Stimulated activated CD8-positive, alpha-beta memory T cell treated with anti-CD3 and anti-CD28 coated beads, Interleukin-4, amount 100 ng/mL, for 1 hour (primary cell): ENCODE results near the gene GPR35.
A peak's percentile ranks its signal among the peaks of the same experiment; 100 is the strongest.

Source experiments
- DNase-seq, 2 donors: peaks; one replicate each; pipeline ENCODE4 v3.0.0-alpha.2; 2020; ENCODE audit warnings: low read depth in 2 of 2, low spot score in 1 of 2

Gene GPR35

GRCh38 chr2:240624950-240625621 lies at the start of gene GPR35:
Gene GPR35, plus strand, starts transcription at chr2:240625480. Its CDS starts 4,473 bp downstream, at chr2:240629953.
- peak; percentile 37 to 39 for DNase-seq

GRCh38 chr2:240576036-240576435 lies 49.2 kb upstream of the GPR35 start:
- no peak for DNase-seq

GRCh38 chr2:240576436-240577205 lies 48.7 kb upstream of the GPR35 start:
- DNase-seq: no peak

- no peak for DNase-seq
These were observed 47.8 kb upstream of the GPR35 start for GRCh38 chr2:240577281-240578109.

- DNase-seq: no peak
These were observed 47.2 kb upstream of the GPR35 start for GRCh38 chr2:240578110-240578450.

GRCh38 chr2:240578488-240578887 lies 46.8 kb upstream of the GPR35 start:
- DNase-seq: no peak

GRCh38 chr2:240579071-240579762 lies 46.1 kb upstream of the GPR35 start:
- DNase-seq: no peak

- DNase-seq: peak in 1 of 2 donors; percentile 52
These were observed 45.3 kb upstream of the GPR35 start for GRCh38 chr2:240579771-240580614.

- DNase-seq: no peak
These were observed 43.5 kb upstream of the GPR35 start for GRCh38 chr2:240581811-240582210.

GRCh38 chr2:240582781-240583180 lies 42.5 kb upstream of the GPR35 start:
- DNase-seq: no peak

GRCh38 chr2:240583774-240584173 lies 41.5 kb upstream of the GPR35 start:
- no peak for DNase-seq

GRCh38 chr2:240584486-240585031 lies 40.7 kb upstream of the GPR35 start:
- DNase-seq: no peak

- no peak for DNase-seq
These were observed 40.2 kb upstream of the GPR35 start for GRCh38 chr2:240585101-240585500.

GRCh38 chr2:240585681-240586197 lies 39.5 kb upstream of the GPR35 start:
- no peak for DNase-seq

GRCh38 chr2:240586198-240586918 lies 38.9 kb upstream of the GPR35 start, which contains the start of gene CAPN10:
Gene CAPN10, plus strand, starts transcription at chr2:240586734. Its CDS starts 178 bp downstream, at chr2:240586912.
- peak; percentile 96 to 97 for DNase-seq

- DNase-seq: no peak
These were observed 38.1 kb upstream of the GPR35 start for GRCh38 chr2:240586919-240587800.

- DNase-seq: no peak
These were observed 37.1 kb upstream of the GPR35 start for GRCh38 chr2:240588006-240588655.
